DMS 273 treated with DMSO at 0.1 percent for 48 hours (cell line): ENCODE results near the gene SSR4.
"Not testable (repeated sequence)": the region's sequence is repeated elsewhere in the genome, so short reads cannot be mapped to it uniquely, and the experiment has no call there.

Experiments used
- DNase-seq: peaks from one replicate; lab custom pipeline; 2025; lab: John Stamatoyannopoulos, UW

The SSR4 gene

DNA sequence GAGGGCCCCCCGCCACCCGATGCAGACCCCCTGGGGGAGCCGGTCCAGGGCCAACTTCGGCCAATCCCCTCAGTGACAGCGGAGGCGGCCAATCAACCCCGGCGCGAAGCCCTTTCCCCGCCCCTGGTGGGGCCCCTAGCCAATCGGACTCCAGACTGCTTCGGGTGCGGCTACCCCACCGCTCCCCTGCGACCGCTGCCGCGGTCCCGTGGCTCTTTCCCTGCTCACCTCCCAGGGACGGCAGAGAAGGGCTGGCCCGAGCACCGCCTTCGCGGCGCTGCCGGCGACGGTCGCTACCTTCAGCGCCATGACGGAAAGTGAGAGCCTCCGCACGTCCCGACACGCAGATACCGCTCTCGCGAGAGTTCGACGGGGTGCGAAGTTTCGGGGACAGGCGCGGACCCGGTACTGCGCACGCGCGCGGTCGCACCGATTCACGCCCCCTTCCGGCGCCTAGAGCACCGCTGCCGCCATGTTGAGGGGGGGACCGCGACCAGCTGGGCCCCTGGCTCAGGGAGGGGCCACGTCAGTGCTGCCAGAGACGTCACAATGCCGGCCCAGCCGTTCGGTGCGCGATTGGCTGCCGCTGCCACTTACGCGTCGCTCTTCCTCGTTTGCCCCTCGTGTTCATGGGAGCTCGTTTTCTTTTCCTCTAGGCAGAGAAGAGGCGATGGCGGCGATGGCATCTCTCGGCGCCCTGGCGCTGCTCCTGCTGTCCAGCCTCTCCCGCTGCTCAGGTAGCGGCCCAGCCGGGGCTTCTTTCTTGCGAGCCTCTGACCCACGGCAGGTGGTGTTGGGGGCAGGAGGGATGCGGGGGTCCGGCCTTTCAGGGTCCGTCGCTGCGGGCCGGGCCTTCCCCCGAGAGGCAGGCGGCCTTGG is at the start of gene SSR4, which contains the start of gene IDH3G:
SSR4 (plus strand) TSS at position 651 of the 879 bp plus-strand sequence; CDS start at position 671, 20 bp downstream.
IDH3G (minus strand) TSS at position 358 of the 879 bp plus-strand sequence; CDS start at position 309, 49 bp downstream.
- DNase-seq = peak; percentile 90

GRCh38 chrX:153745067-153745433 is 49.4 kb upstream of the SSR4 start:
- not testable (repeated sequence) for DNase-seq

GRCh38 chrX:153746359-153746758 is 48.1 kb upstream of the SSR4 start:
- DNase-seq = no peak

DNA sequence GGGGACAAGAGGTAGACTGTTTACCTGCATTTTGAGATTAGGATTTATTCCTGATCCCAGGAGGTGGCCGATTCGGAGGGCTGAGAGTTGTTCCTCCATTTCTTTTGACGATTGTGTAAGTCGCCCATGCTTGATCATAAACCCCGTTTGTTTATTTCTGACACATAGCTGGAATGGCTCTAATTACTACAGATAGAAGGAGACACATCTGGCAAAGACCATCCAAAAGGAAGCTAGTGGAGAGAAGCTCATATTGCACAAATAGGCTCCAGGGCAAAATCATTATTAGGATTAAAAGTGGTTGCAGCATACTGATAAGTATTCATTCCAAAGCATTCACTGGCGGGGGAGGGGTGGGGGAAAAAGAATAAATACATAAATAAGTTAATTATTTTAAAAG is 47.5 kb upstream of the SSR4 start:
- not testable (repeated sequence) for DNase-seq

DNA sequence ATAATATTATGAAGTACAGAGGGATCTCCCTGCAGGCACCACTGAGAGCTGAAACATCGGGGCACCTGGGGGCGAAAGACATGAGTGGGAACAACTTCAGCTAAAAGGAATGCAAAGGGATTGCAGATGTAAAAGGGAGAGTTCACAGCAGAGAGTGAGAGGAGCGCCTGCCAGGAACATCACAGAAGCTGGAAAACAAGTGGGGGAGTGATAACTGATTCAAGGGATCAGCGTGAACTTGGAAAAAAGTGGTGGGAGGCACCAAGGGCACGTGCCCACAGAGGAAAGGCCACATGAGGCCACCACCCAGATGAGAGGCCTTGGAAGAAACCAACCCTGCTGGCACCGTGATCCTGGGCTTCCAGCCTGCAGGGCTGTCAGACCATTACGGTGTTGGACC is 45.5 kb upstream of the SSR4 start:
- not testable (repeated sequence) for DNase-seq

- DNase-seq = no peak
These were observed 44.2 kb upstream of the SSR4 start for GRCh38 chrX:153750127-153750774.

DNA sequence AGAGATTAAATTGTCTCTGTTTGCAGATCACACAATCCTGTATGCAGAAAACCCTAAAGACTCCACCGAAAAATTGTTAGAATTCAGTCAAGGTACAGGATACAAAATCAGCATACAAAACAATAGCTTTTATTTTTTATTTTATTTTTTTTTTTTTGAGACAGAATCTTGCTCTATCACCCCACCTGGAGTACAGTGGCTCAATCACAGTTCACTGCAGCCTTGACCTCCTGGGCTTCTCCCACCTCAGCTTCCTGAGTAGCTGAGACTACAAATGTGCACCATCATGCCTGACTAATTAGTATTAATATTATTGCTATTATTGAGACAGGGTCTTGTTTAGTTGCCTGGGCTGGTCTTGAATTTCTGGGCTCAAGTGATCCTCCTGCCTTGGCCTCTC is 39.3 kb upstream of the SSR4 start:
- DNase-seq = no peak

DNA sequence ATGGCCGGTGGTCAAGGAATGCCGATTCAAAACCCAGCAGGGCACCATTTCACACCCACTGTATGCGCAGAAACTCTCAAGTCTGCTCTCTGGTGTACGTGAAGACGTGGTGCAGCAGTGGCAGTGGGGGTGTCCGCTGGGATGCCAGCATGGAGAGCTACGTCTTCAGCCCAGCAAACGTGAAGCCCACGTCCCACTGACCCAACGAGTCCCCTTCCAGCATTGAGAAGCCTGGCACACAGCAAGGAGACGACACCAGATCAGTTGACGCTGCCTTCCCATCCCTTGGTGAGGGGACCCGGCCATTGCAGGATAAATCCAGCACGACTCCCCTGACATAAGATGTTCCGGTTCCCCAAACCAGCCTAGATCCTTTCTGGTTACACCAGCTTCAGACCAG is 32.6 kb upstream of the SSR4 start:
- DNase-seq = no peak

DNA sequence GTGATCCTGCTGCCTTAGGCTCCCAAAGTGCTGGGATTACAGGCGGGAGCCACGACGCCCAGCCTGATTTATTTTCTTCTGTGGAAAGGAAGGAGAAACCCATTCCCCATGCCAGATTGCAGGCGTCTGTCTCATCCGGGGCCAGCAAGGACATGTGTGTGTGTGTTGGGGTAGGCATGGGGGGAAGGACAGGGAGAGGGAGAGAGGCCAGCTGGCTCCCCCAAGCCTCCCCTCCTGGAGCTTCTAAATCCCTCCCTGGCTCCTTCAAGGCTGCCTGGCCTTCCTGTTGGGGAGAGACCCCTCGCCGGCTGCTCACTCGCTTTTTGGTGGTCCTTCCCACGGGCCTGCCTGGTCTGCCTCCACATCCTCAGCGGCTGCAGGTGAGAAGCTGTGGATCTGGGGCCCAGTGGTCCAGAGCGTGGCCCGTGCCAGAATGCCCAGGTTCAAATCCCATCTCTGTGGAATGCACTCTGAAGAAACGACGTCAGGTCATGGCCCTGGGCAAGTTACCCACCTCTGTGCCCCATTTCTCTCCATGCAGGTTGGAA is 31.8 kb upstream of the SSR4 start:
- DNase-seq = no peak

GRCh38 chrX:153763298-153763932 is 31.1 kb upstream of the SSR4 start:
- DNase-seq = no peak

- peak; percentile 63 for DNase-seq
These were observed 30.3 kb upstream of the SSR4 start, which contains the start of gene PLXNB3 for GRCh38 chrX:153763989-153764755. Gene PLXNB3 (plus strand): TSS chrX:153764249. CDS start chrX:153765536, 1,287 bp downstream.

DNA sequence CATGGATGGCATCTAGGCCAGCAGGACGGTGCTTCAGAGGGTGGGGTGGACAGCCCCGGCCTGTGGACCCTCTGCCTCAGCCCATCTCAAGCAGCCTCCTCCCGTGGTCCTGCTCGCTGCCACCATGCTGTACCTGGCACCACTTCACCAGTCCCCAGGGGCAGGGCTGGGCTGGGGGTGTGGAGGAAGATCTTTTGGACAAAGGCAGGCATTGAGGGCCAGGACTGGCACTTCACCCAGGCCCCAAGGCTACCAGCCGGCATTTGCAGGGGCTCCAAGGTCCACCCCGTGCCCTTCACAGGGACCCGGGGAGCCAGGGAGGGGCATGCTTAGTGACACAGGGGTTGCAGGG is 29.7 kb upstream of the SSR4 start:
- DNase-seq = no peak

GRCh38 chrX:153765138-153766079 is 29.1 kb upstream of the SSR4 start:
- DNase-seq = no peak

- DNase-seq = no peak
These were observed 28.2 kb upstream of the SSR4 start for GRCh38 chrX:153766098-153766817.

DNA sequence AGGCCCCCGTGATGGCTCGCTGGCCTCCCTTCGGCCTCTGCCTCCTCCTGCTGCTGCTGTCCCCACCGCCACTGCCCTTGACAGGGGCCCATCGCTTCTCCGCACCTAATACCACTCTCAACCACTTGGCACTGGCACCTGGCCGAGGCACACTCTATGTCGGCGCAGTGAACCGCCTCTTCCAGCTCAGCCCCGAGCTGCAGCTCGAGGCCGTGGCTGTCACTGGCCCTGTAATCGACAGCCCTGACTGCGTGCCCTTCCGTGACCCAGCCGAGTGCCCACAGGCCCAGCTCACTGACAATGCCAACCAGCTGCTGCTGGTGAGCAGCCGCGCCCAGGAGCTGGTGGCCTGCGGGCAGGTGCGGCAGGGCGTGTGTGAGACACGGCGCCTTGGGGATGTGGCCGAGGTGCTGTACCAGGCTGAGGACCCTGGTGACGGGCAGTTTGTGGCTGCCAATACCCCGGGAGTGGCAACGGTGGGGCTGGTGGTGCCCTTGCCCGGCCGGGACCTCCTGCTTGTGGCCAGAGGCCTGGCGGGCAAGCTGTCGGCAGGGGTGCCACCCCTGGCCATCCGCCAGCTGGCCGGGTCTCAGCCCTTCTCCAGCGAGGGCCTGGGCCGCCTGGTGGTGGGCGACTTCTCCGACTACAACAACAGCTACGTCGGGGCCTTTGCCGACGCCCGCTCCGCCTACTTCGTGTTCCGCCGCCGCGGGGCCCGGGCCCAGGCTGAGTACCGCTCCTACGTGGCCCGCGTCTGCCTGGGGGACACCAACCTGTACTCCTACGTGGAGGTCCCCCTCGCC is 27.4 kb upstream of the SSR4 start:
- no peak for DNase-seq

- no peak for DNase-seq
These were observed 26.8 kb upstream of the SSR4 start for GRCh38 chrX:153767674-153768055.

GRCh38 chrX:153768311-153769157 is 25.9 kb upstream of the SSR4 start:
- DNase-seq = no peak
